ENCODE results near the gene ANKDD1A. TPM values are rescaled to one million over a fixed set of nuclear protein-coding genes. Genes with fewer than 3 reads are reported as not detected.

Gene ANKDD1A
- total RNA-seq, 2 donors from 2014 or later: 3.8 to 8.9 TPM

- DNase-seq (ENCODE audit: low spot score in 2 of 2) (no peak), ATAC-seq (no peak)
- Mint-ChIP-seq H3K9me3 (no peaks in the 10 kb centered on the region), H3K27ac (no peak overlapping the region), H3K36me3 (peaks cover 0 to 6% of the 10 kb centered on the region in 2 donors)
Measured at GRCh38 chr15:64979252-64979710, 67.6 kb downstream of the ANKDD1A start.

- DNase-seq (ENCODE audit: low spot score in 2 of 2) (no peak), ATAC-seq (no peak)
- Mint-ChIP-seq H3K9me3 (no peaks in the 10 kb centered on the region), H3K27ac (peak overlapping the region in 1 of 2 donors; percentile 29), H3K36me3 (peaks cover 6% of the 10 kb centered on the region in 2 donors)
Measured at GRCh38 chr15:64981812-64982431, 70.2 kb downstream of the ANKDD1A start.

- ATAC-seq (no peak), DNase-seq (ENCODE audit: low spot score in 2 of 2) (no peak)
- H3K36me3 Mint-ChIP-seq: peaks cover 6% of the 10 kb centered on the region in 2 donors
- H3K9me3 Mint-ChIP-seq: no peaks in the 10 kb centered on the region
- peak overlapping the region in 1 of 2 donors; percentile 29 for H3K27ac Mint-ChIP-seq
Measured at GRCh38 chr15:64982472-64982871, 70.8 kb downstream of the ANKDD1A start.

GRCh38 chr15:64985366-64986033, 73.8 kb downstream of the ANKDD1A start:
- H3K27ac Mint-ChIP-seq: peak overlapping the region; percentile 19 to 74
- no peaks in the 10 kb centered on the region for H3K9me3 Mint-ChIP-seq
- DNase-seq (ENCODE audit: low spot score in 2 of 2) (no peak), ATAC-seq (no peak)
- peaks cover 7 to 14% of the 10 kb centered on the region in 2 donors for H3K36me3 Mint-ChIP-seq

- DNase-seq (ENCODE audit: low spot score in 2 of 2): no peak
- peaks cover 7 to 14% of the 10 kb centered on the region in 2 donors for H3K36me3 Mint-ChIP-seq
- no peak overlapping the region for H3K27ac Mint-ChIP-seq
- no peaks in the 10 kb centered on the region for H3K9me3 Mint-ChIP-seq
- no peak for ATAC-seq
Measured at GRCh38 chr15:64987136-64987535, 75.4 kb downstream of the ANKDD1A start.

GRCh38 chr15:64989416-64990167, 77.9 kb downstream of the ANKDD1A start, which contains the start of gene SPG21:
SPG21 (minus strand) TSS chr15:64989914; CDS start chr15:64983569, 6,345 bp downstream.
- Mint-ChIP-seq H3K27ac (peak within 1 kb of the TSS; percentile 87 to 97), H3K36me3 (peaks cover 7 to 14% of the 10 kb centered on the region in 2 donors), H3K9me3 (no peaks in the 10 kb centered on the region)
- ATAC-seq: peak; percentile 97 to 99
- DNase-seq (ENCODE audit: low spot score in 2 of 2): peak; percentile 93 to 95

- ATAC-seq (no peak), DNase-seq (ENCODE audit: low spot score in 2 of 2) (no peak)
- Mint-ChIP-seq H3K36me3 (peaks cover 7 to 14% of the 10 kb centered on the region in 2 donors), H3K27ac (peak overlapping the region; percentile 87 to 94), H3K9me3 (no peaks in the 10 kb centered on the region)
Measured at GRCh38 chr15:64990168-64990470, 78.4 kb downstream of the ANKDD1A start.

- H3K9me3 Mint-ChIP-seq: no peaks in the 10 kb centered on the region
- no peak for DNase-seq (ENCODE audit: low spot score in 2 of 2)
- peaks cover 7 to 8% of the 10 kb centered on the region in 2 donors for H3K36me3 Mint-ChIP-seq
- ATAC-seq: no peak
- H3K27ac Mint-ChIP-seq: peak overlapping the region in 1 of 2 donors; percentile 29
Measured at GRCh38 chr15:64991536-64992135, 79.9 kb downstream of the ANKDD1A start.

GRCh38 chr15:64993290-64993689, 81.6 kb downstream of the ANKDD1A start:
- ATAC-seq: no peak
- no peak for DNase-seq (ENCODE audit: low spot score in 2 of 2)
- Mint-ChIP-seq H3K36me3 (peaks cover 7 to 8% of the 10 kb centered on the region in 2 donors), H3K27ac (no peak overlapping the region), H3K9me3 (no peaks in the 10 kb centered on the region)

- Mint-ChIP-seq H3K9me3 (no peaks in the 10 kb centered on the region), H3K27ac (no peak overlapping the region), H3K36me3 (no peaks in the 10 kb centered on the region)
- ATAC-seq (no peak), DNase-seq (ENCODE audit: low spot score in 2 of 2) (no peak)
Measured at GRCh38 chr15:64997066-64997465, 85.4 kb downstream of the ANKDD1A start.

GRCh38 chr15:64997745-64998375, 86.2 kb downstream of the ANKDD1A start:
- H3K36me3 Mint-ChIP-seq: no peaks in the 10 kb centered on the region
- ATAC-seq (no peak), DNase-seq (ENCODE audit: low spot score in 2 of 2) (no peak)
- no peak overlapping the region for H3K27ac Mint-ChIP-seq
- no peaks in the 10 kb centered on the region for H3K9me3 Mint-ChIP-seq

GRCh38 chr15:65004993-65005392, 93.3 kb downstream of the ANKDD1A start:
- DNase-seq (ENCODE audit: low spot score in 2 of 2) (no peak), ATAC-seq (no peak)
- Mint-ChIP-seq H3K27ac (no peak overlapping the region), H3K36me3 (peaks cover 0 to under 1% of the 10 kb centered on the region in 2 donors), H3K9me3 (no peaks in the 10 kb centered on the region)

- Mint-ChIP-seq H3K9me3 (no peaks in the 10 kb centered on the region), H3K36me3 (peaks cover 0 to 5% of the 10 kb centered on the region in 2 donors), H3K27ac (no peak overlapping the region)
- ATAC-seq (no peak), DNase-seq (ENCODE audit: low spot score in 2 of 2) (no peak)
Measured at GRCh38 chr15:65006876-65007275, 95.2 kb downstream of the ANKDD1A start.

Data from activated naive CD4-positive, alpha-beta T cell treated with anti-CD3 and anti-CD28 coated beads, Interleukin-2, amount 50 U/mL, for 72 hours (primary cell).